Right hindlimb (tissue), 1 donor: ENCODE measurements around the gene TMC1.

Experiments used
- DNase-seq: peaks from one replicate; pipeline ENCODE4 v3.0.0-alpha.2; 2018

Gene TMC1

GRCh38 chr9:72618811-72619210 lies 97.4 kb downstream of the TMC1 start:
- DNase-seq, result no peak

GRCh38 chr9:72622186-72622585 lies 100.8 kb downstream of the TMC1 start:
- no peak for DNase-seq

DNA sequence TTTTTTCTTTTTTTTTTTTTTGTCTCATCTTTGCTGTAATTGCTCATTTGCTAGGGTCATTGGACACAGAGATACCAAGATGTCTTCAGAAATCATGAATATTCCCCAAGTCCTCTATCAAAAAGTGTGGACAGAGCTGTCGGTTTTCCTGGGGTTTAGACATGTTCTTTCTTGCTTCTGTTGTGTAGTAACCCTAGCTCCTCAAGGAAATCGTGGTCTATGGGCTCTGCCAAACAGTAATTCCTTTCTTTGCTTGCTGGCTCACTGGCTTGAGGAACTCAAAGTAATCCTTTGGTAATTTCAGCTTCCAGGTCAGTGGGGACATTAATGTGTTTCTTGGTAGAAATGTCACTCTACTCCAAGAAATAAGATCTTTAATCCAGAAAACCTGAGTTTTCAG lies 101.7 kb downstream of the TMC1 start:
- no peak for DNase-seq

GRCh38 chr9:72627147-72627546 lies 105.7 kb downstream of the TMC1 start:
- DNase-seq, result no peak

GRCh38 chr9:72627956-72628540 lies 106.6 kb downstream of the TMC1 start:
- DNase-seq, result no peak

GRCh38 chr9:72633966-72634365 lies 112.6 kb downstream of the TMC1 start:
- DNase-seq, result no peak

DNA sequence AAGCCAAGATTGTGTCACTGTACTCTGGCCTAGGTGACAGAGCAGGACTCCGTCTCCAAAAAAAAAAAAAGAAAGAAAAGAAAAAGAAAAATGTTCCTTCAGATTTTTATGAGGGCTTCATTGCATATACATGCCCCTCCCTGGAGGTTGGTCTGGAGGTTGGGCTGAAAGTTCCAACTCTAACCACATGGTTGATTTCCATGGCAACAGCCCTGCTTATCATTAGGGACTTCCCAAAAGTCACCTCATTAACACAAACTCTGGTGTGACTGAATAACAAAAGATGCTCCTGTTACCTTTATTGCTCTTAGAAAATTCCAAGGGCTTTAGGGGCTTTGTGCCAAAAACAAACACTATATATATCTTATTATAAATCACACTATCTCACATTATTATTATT lies 113.8 kb downstream of the TMC1 start:
- DNase-seq, result no peak

- DNase-seq, result no peak
These were observed 115.2 kb downstream of the TMC1 start for GRCh38 chr9:72636621-72637020.

GRCh38 chr9:72643651-72644050 lies 122.2 kb downstream of the TMC1 start:
- no peak for DNase-seq

DNA sequence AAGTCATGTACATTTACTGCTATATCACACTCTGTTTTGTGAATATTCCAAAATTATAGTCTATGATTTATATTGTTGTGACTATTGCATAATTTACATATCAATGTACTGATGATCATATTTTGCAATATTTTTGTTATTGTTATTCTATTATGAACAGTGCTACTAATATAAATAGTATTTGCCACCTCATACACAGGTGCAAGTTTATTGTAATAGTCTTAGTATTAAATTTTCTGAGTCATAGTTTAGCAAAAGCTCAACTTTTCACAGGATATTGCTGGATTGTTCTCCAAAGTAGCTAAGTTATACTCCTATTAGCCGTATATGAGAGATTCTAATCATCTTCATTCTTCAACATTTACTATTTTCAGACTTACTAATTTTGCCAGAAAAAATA lies 124.7 kb downstream of the TMC1 start:
- no peak for DNase-seq

GRCh38 chr9:72648324-72649126 lies 127.1 kb downstream of the TMC1 start:
- no peak for DNase-seq

DNA sequence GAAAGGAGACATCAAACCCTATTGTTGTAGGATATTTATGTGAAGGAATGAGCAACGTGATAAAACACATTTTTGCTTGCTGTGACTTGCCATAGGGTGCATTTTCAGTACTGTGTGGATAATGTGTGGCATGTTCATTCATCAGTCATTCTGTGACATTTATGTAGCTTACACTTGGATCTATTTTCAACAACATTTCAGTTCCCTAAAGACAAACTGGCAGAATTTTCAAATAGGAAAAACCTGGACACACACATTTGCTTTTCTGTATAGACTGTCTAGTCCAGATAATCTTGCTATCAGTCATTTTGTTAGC lies 127.7 kb downstream of the TMC1 start:
- DNase-seq, result no peak

- no peak for DNase-seq
These were observed 128.8 kb downstream of the TMC1 start for GRCh38 chr9:72650206-72650605.

- DNase-seq, result no peak
These were observed 134.6 kb downstream of the TMC1 start for GRCh38 chr9:72656021-72656420.

DNA sequence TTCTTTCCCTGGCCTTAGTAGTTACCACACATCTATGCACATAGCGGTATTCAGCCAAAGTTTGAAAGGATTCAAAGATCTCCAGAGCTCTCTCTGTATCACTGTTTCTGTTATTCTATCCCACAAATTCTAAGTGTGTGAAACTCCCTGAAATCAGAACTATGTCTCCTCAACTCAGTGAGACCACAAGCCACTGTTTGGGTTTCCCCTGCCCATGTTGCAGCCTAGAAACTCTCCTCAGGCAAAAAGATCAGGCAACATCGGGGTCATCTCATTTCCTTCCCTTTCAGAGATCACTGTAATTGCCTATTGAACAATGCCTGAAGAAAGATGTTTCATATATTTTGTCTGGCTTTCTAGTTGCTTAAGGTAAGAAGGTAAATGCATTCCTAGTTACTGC lies 135.6 kb downstream of the TMC1 start:
- no peak for DNase-seq

DNA sequence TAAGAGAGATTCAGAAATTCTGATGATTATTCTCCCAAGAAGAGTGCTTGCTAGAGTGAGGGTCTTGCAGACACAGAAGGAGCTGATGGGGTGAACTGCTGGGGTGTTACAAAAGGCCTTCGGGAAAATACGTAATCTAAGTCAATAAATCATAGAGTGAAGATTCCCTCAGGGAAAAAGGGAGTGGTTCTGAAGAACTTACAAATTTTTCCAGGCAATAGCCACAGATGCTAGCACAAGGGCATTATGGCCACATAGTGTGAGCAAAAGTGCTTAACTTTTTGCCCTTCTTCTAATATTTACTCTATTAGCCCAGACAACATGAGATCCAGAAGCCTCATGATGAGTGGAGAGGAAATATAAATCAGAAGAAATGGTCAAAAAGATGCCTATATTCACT lies 137.3 kb downstream of the TMC1 start:
- DNase-seq, result no peak

- DNase-seq, result no peak
These were observed 140.2 kb downstream of the TMC1 start for GRCh38 chr9:72661401-72662135.

DNA sequence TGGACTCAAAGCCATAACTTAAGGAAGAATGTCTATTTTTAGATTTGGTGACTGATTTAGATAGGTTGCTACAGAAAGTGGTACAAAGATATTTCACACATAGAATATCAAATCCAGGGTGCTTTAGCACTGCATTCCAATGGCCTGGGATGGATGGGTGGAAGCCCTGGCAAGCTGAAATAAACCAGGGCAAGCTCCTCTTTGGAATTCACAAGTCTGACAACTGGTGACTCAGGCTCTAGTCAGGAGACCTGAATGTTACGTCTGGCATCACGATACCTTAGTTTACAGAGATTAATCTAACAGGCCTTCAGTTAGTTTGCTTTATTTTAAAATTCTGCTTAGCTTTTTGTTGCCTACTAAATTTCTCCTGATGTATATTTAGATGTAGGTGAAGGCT lies 144.0 kb downstream of the TMC1 start:
- no peak for DNase-seq

DNA sequence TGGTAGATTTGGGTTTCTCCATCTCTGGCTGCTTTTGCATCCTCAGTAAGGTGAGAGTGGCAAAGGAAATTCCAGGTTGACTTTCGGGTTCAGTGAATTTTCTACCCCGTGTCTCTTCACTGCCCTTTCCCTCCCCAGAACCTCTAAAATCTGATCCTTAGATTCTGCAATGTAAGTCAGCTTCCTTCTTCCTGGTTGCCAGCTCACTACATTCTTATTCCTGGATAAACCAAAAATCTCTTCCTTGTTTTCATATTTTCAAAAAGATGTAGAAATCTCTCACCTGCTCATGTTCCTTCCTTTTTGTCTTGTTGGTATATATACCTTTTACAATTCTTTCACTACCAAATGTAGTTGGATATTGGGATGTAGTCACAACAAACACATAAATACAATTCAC lies 145.8 kb downstream of the TMC1 start:
- no peak for DNase-seq

- DNase-seq, result no peak
These were observed 153.6 kb downstream of the TMC1 start for GRCh38 chr9:72674961-72675360.

- no peak for DNase-seq
These were observed 154.2 kb downstream of the TMC1 start for GRCh38 chr9:72675586-72675985.

DNA sequence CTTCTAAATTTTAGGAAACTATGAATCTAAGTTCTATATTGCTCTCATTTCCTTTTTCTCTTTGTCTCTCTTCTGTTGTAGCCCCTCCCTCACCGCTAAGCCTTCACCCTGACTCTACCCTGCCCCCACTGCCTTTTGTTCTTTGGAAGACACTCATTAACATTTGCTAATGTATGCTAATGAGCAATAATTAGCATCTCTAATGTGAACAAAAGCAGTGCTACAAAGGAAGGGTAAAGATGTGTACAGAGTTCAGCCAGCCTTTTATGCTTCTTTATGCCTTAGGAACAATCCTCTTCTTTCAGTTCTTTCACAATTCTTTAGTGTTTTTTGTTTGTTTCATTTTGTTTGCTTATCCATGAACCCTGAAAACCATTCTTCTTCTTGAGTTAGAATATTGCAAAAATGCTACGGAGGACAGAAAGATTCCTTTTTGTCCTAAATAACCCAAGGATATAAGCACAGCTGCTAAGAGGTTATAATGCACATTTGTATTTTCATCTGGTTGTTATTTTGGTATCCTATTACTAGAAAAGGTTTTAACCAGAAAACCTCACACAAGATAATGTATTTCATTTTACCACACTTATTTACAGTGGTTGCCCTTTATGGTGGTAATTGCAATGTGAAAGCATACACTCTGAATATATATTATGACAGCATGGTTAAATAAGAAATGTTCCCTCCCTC lies 159.3 kb downstream of the TMC1 start:
- DNase-seq, result no peak

DNA sequence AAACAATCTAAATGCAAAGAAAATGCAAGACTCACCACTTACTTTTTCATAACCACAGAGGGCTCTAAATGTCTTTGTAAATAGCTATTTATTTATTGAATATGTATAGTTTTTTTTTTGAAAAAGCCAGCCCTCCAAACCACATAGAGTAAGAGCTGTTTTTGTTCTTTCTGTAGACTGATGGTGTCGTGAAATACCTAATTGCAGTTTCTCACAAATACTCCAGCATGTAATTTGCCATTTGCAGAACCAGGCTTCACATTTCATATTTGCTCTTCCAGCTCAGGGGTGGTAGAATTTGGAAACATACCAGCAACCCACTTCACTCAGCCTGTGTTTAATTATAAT lies 159.8 kb downstream of the TMC1 start:
- DNase-seq, result no peak

GRCh38 chr9:72684615-72685014 lies 163.2 kb downstream of the TMC1 start:
- DNase-seq, result no peak
